GM18499 (cell line): ENCODE results near the gene SEMA3A.

Experiments used
- ATAC-seq: cut with Tn5 transposase; IDR thresholded peaks from one replicate; pipeline ENCODE4 v1.9.1; 2021; ENCODE audit warnings: moderate number of reproducible peaks; ENCODE audit not compliant: insufficient read depth, unreplicated experiment

Gene SEMA3A

DNA sequence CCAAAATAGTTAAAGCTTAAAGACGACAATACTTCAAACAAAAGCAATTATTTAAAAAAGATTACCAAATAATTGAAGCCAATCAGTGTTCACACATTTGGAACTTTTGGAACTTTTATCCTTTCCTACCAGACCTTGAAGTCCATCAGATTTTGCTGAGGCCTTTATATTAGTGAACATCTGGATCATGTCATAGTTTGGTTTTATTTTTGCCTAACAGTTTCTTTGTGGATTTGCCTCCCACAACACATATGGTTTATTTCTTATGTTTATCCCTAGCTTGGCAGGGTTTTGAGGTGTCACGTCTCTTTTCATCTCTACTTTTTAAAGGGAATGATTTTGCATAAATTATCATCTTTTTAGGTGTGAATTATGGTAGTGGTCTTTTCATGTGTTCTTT is 242.4 kb downstream of the SEMA3A start:
- no peak for ATAC-seq

DNA sequence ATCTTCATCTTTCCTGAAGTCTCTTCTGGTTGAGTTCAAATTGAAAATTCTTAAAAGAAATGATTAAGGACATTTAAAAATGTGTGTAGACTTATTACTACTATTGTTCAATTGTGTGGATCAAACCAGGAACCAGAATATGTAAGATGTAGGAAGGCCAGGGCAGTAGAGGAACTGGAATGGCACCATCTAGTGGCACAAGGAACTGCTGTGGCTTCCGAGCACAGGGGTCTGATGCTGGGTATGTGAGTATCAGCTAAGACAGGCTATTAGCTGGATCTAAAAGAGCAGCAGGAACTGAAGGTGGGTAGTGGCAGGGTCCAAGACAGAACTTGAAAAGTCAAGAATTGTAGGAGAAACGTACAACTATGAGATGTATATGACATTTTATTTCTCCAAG is 247.3 kb downstream of the SEMA3A start:
- no peak for ATAC-seq

DNA sequence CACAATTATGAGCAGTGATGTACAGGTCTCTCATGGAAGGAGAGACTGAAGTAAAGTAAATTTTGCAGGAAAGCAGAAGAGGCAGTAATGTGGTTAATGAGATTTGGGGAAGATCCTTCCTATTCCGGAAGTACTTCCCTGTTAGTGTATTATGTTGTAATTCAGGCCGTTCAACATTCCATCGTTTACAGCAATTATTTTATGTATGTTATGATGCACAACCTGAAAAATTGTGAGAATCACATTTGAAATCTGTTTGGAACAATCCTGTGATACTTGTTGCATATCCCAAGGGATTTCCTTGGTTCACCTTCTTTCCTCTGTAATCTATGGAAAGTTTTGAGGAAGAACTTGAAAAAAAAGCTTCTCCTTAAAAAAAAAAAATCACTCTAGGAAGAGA is 247.8 kb downstream of the SEMA3A start:
- no peak for ATAC-seq

DNA sequence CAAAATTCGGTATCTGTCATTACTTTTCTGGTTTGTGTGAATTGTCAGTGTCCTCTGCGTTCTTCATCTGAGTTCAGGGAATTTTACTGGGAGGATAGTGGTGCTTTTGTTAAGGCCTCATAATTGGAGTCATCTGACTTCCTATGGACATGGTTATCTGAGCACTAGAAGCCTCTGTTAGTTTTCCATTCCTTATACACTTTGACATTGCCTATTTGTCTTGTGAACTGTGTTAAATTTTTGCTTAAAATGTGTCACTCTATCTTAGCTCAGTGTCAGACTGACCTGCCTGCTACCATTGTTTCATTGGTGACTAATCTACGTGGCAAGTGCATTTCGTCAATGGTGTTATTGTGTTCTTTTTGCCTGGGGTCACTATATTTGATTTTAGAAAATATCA is 253.3 kb downstream of the SEMA3A start:
- no peak for ATAC-seq

DNA sequence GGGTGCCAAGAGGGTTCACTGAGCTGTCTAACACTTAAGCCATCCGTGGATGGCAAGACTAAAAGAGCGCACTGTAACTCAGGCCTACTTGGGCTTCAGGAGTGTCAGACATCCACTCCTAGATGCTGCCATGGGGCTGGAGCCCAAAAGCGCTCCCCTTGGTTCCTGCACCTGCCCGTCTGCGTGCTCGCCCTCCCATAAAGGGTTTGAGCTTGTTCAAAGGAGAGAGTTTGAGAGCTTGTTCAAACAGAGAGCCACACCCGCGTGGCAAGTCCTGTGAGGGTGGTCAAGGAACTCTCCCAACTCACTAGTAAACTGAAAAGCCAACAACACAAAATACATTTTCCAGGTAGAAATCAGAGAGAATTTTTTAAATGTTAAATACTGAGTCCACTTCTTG is 256.7 kb downstream of the SEMA3A start:
- no peak for ATAC-seq

DNA sequence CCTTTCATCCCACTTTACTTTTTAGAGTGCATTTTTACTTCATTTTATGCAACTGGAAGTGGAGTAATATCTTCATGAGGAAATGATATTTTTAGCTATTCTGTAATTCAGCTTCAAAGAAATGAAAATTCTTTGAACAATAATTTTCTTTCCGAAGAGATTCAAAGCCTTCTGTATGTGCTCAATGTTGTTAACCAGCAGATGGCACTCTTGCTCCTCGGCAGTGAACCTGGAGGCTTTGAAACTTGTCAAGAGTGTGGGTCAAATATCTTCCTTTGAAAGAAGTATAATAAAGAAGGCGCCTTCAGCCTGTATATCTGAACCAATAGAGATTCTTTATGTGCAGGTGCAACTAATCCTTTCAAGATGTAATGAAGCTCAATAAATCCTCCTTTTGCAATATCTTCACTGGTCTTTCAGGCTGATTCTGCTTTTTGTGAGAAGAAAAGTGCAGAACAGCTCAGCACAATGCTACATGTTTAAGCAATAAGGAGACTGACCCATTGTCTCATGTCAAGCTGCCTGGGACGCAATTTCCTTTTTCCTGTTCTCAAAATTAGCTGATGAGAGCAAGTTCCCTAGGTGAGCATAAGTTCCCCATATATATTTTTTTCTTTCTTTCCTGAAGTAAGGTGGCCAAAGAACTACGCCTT is 258.4 kb downstream of the SEMA3A start:
- ATAC-seq: no peak

DNA sequence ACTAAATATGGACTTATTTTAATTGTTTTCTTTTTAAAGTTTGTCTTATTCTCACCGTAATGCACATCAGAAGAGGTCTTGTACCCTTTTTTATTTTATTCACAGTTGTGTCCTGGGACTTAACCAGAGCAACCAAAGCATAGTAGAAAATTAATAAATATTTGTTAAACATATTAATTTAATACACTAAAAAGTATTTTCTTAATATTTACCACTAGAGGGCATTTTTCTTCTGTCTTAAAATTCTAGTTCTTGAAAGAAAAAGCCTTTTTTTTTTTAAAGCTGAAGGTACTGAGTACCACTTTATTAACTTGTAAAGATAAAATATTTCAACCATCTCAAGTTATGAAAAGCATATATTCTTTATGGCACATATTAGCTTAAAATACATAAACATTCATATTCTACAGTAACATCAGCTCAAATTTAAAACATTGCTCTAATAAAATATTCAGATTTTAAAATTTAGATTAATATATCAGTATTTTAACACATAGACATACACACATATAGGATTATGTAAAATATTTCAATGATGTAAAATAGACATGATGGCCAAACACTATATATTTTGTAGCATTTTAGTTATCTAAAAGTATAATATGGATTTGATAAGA is 260.4 kb downstream of the SEMA3A start:
- no peak for ATAC-seq

DNA sequence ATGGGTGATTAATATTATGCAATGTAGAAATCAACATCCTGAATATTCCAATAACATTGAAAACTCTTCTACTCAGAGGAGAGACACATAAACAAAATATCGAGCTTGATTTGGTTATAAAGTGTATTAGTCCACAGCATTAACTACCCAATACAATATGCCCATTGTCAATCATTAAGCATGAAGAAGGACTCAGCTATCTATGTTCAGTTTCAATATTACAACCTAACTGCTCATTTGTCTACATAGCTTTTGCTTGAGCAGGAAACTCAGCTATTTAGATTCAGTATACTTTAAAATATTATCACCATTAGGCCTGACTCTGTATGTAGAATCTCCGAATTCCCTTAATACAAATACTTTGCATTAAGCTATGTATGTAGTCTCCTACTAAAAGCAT is 262.6 kb downstream of the SEMA3A start:
- no peak for ATAC-seq

DNA sequence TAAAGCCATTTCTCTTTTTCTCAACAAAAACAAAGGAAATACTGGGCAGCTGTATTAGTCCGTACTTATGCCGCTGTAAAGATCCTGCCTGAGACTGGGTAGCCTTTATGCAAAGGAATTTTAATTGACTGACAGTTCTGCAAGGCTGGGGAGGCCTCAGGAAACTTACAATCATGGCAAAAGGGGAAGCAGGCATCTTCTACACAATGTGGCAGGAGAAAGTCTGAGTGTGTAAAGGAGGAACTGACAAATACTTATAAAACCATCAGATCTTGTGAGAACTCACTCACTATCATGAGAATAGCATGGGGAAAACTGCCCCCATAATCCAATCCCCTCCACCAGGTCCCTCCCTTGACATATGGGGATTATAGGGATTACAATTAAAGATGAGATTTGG is 264.3 kb downstream of the SEMA3A start:
- no peak for ATAC-seq

DNA sequence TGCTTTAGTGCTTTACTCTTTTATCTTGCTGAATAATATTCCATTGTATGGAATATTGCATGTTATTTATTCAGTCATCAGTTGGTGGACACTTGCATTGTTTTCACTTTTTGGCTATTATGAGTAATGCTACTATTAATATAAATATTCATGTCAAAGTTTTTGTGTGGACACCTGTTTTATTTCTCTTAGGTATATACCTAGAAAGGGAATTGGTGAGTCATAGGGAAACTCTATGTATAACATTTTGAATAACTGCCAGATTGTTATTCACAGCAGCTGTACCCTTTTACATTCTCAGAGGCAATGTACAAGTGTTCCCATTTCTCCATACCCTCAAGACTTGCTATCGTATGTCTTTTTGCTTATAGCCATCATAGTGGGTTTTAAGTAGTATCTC is 268.7 kb downstream of the SEMA3A start:
- no peak for ATAC-seq

DNA sequence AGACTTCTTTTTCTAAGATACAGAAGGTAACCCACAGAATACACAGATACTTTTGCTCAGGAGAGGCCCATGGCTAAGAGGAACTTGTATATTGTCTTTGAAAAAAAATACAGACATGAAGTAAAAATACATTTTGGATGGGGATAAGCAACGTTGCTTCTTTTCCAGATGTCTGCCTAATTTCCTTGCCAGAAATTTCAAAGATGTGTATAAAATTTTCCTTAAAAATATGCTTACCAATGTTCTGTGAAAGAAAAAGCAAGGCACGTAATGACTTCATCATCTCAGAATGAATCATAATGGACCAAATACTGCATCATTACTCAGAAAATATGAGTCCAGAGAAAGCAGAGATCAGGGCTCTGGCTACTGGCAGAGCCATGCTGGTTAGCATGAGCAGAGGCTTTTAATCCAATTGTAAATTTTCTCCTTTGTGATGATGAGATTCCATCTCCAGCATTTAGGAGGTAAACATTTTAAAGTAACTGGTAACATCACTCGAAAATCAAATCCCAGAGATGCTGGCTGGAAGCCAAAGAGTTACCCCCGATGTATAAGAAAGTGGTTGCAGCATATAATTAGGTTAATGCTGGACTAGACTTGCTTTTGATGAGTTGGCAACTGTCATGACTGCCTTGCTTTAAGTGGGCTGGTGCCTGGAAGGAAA is 272.5 kb downstream of the SEMA3A start:
- no peak for ATAC-seq

DNA sequence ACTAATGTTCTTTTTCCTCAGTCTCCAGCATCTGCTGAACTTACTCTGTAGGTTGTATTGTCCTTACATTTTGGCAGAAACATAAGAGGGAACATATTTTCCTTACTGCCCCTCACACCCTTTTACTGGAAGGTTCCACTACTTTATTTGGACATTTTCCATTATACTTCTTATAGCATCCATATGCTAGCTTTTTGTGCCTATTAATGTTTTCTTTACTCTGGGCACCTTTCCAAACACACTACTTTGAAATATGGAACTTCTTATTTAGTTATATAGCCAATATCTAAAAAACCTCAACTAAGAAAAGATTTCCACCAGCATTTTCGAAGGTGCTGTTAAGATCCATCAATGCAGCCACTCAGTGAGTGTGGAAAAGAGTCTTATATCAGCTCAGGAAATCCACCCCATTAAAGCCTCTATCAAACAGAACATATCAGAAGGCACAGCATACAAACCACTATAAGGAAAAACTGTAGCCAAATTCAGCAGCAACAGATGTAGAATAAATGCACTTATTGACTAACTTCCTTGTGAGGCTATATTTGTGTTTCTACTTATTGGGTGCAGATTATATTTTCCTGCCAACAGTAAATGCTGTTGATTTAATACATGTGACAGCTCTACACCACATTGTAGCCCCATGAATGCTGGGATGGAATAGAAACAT is 273.2 kb downstream of the SEMA3A start:
- ATAC-seq: no peak

DNA sequence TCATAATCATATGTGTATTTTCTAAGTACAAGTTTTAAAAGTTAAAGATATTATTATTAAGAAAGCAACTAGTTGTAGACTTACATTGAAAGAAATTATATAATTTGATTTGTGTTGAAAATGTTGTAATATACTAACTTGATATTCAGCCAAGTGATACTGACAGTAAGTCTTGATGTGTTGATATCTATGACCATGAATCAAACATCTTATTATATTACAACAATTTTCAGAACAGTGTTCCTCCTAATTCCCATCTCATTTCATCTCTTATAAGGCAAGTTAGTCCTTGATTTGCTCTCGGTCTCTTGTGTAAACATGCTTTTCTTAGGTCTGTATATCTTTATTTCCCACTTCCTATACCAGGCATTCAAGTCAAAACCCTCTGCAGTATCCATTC is 276.4 kb downstream of the SEMA3A start:
- ATAC-seq: no peak

DNA sequence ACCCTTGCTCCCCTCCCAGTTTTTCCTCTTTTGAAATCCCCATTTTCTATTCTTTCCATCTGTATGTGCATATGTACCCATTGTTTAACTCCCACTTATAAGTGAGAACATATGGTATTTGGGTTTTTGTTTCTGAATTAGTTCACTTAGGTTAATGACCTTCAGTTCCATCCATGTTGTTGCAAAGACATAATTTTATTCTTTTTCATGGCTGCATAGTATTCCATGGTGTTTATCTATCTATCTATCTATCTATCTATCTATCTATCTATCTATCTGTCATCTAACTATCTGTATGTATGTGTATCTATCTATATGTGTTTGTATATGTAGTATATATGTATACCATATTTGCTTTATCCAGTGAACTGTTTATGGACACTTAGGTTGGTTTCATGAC is 281.4 kb downstream of the SEMA3A start:
- ATAC-seq: no peak

DNA sequence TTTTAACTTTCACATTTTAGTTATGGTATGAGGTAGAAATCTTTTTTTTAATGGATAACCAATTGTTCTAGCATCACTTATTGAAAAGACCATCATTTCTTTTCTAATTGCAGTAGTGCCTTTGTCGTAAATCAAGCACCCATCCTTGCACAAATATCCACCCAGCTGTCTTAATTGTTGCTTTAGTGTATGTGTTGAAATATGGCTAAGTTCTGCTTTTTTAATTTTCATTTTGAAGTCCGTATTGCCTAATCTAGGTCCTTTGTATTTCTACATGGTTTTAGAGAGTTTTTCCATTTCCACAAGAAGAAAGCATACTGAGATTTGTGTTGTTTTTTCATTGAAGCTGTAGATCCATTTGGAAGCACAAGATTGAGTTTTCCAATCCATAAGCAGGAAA is 286.1 kb downstream of the SEMA3A start:
- no peak for ATAC-seq
